HEK293T (cell line): ENCODE results near the gene SLC13A4.

Source experiments
- CTBP1 ChIP-seq: fragments of 450-650 bp; IDR thresholded peaks from 2 replicates; pipeline ENCODE4 v1.6.1; 2016; ENCODE audit warnings: borderline replicate concordance
- NFRKB ChIP-seq: fragments of 450-650 bp; IDR thresholded peaks from 2 replicates; pipeline ENCODE4 v1.6.1; 2016; ENCODE audit warnings: mild to moderate bottlenecking, moderate library complexity
- SP1 ChIP-seq: fragments of 450-650 bp; IDR thresholded peaks from 2 replicates; pipeline ENCODE4 v1.6.1; 2017

DNA sequence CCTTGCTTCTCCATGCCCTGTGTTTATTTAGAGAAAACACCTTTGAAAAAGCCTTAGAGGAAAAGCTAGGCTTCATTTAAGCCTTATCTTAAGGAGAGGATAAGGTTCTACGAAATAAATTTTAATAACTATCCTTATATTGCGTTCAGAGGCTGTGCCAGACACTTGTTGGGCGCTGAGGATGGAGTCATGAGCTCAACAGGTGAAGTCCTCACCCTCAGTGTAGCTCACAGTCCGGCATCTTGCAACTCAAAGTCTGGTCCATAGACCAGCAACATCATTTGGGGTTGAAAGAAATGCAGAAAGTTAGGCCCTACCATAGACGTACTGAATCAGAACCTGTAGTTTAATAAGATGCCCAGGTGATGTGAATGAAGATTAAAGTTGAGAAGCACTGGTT lies 69.4 kb downstream of the SLC13A4 start:
- TF ChIP-seq SP1 (no peak), NFRKB (no peak), CTBP1 (no peak)
